ENCODE results near the gene CD160.

- TF ChIP-seq POLR2A (IDR thresholded peaks at IDR 0.05; ENCODE audit: low read length): no peak
- no peak for TF ChIP-seq GATA1 (IDR thresholded peaks at IDR 0.05; ENCODE audit: low read depth, low read length)
Observed at GRCh38 chr1:145758116-145758515, 38.8 kb downstream of the CD160 start.

All from erythroblast (primary cell).